ENCODE results near the gene ADM.

The ADM gene

DNA sequence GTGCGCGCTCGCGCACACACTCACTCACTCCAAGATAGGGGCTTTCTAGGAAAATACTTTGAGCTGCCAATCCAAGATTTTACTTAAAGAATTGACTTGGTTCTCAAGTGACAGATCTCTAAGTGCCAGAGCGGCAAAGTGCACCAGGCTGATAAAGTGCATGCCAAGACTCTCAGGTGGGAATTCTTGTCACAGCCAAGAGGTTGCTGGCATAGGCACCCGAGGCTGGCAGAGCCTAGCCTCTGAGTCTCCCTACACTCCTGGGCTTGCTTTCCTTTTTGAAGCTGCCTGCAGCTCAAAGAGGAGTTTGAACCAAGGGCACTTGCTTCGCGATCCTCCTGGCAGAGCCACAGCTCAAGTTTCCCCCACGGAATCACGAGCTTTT is 2.5 kb upstream of the ADM start:
- H3K36me3 Mint-ChIP-seq (ENCODE audit: low read depth), result no peaks in the 10 kb centered on the region
- H3K27me3 Mint-ChIP-seq, result peaks cover 58% of the 10 kb centered on the region
- no peak overlapping the region for H3K27ac Mint-ChIP-seq
- ATAC-seq, result no peak
- DNase-seq, result no peak
- peak overlapping the region; percentile 89 for H3K4me3 Mint-ChIP-seq
- peaks cover 57% of the 10 kb centered on the region for H3K4me1 Mint-ChIP-seq
- H3K9me3 Mint-ChIP-seq, result no peaks in the 10 kb centered on the region

DNA sequence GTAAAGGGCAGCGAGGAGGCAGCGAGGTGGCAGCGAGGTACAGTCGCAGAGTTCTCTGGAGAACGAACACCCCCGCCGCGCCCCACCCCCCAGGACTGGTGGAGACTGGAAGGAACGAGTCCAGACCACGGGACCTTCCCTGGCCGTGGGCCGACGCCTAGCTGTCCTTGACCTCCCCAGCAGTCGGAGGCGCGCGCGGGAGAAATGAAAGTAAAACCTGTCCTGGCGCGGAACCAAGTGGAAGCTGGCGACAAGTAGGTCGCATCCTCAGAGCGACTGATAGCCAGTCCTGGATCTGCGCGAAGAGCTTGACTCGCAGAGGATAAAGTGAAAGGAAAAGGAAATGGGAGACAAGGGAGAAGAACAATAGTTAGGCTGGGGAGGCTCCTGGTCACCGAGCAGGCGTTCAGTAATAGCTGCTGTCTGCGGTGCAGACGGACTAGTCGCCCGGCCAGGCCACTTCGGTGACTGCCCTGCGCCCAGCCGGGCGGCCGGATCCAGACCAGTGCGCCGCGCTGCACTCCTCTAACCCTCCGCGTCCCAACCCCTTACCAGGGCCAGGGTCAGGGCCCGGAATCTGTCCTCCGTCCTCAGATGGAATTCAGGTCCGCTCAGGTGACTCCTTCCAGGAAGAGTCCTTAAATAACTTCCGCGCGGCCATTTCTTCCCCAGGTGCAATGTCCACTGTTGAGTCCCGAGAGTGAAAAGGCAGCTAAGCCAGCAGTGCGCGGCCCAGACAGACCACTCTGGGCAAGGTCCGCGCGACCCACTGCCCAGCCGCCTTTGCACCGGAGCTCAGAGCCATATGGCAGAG is 1.9 kb upstream of the ADM start:
- Mint-ChIP-seq H3K4me3 (peak overlapping the region; percentile 89), H3K36me3 (ENCODE audit: low read depth) (no peaks in the 10 kb centered on the region), H3K4me1 (peaks cover 57% of the 10 kb centered on the region), H3K27ac (peak overlapping the region; percentile 43), H3K27me3 (peaks cover 55% of the 10 kb centered on the region), H3K9me3 (no peaks in the 10 kb centered on the region)
- ATAC-seq (no peak), DNase-seq (peak; percentile 63)

- peaks cover 60% of the 10 kb centered on the region for H3K27me3 Mint-ChIP-seq
- H3K36me3 Mint-ChIP-seq (ENCODE audit: low read depth), result no peaks in the 10 kb centered on the region
- DNase-seq (no peak), ATAC-seq (no peak)
- H3K4me3 Mint-ChIP-seq, result peak overlapping the region; percentile 89
- H3K4me1 Mint-ChIP-seq, result peaks cover 58% of the 10 kb centered on the region
- no peaks in the 10 kb centered on the region for H3K9me3 Mint-ChIP-seq
- H3K27ac Mint-ChIP-seq, result peak overlapping the region; percentile 43
Measured at GRCh38 chr11:10303558-10304363, 1.1 kb upstream of the ADM start.

DNA sequence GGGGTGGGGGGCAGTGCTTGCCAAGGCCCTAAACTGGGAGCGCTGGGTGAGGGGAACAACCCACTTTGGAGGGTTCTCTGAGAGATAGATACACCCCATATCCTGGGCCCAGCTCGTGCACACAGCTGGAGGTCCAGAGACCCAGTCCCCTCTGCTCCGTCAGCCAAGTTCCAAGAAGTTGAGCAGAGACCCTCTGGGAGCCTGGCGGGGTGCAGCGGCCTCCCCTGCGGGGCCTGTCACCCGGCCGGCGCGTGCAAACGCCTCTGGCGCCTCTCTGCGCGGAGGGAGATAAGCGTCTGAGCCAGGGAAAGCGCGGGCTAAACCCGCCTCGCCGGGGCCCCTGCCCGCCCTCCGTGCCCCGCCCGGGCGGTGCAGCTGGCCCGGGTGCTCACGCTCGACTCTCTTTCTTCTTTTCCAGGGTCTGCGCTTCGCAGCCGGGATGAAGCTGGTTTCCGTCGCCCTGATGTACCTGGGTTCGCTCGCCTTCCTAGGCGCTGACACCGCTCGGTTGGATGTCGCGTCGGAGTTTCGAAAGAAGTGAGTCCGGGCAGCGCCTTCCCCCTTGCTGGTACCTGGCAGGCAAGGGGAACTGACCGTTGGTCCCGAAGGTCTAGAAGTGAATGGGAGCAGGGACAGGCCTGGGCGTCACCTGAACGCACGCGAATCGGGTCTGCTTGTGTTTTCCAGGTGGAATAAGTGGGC is 540 bp downstream of the ADM start:
- no peaks in the 10 kb centered on the region for H3K36me3 Mint-ChIP-seq (ENCODE audit: low read depth)
- peaks cover 69% of the 10 kb centered on the region for H3K4me1 Mint-ChIP-seq
- H3K27ac Mint-ChIP-seq, result peak overlapping the region; percentile 22
- DNase-seq (peak; percentile 44), ATAC-seq (no peak)
- peak overlapping the region; percentile 89 for H3K4me3 Mint-ChIP-seq
- peaks cover 65% of the 10 kb centered on the region for H3K27me3 Mint-ChIP-seq
- no peaks in the 10 kb centered on the region for H3K9me3 Mint-ChIP-seq

DNA sequence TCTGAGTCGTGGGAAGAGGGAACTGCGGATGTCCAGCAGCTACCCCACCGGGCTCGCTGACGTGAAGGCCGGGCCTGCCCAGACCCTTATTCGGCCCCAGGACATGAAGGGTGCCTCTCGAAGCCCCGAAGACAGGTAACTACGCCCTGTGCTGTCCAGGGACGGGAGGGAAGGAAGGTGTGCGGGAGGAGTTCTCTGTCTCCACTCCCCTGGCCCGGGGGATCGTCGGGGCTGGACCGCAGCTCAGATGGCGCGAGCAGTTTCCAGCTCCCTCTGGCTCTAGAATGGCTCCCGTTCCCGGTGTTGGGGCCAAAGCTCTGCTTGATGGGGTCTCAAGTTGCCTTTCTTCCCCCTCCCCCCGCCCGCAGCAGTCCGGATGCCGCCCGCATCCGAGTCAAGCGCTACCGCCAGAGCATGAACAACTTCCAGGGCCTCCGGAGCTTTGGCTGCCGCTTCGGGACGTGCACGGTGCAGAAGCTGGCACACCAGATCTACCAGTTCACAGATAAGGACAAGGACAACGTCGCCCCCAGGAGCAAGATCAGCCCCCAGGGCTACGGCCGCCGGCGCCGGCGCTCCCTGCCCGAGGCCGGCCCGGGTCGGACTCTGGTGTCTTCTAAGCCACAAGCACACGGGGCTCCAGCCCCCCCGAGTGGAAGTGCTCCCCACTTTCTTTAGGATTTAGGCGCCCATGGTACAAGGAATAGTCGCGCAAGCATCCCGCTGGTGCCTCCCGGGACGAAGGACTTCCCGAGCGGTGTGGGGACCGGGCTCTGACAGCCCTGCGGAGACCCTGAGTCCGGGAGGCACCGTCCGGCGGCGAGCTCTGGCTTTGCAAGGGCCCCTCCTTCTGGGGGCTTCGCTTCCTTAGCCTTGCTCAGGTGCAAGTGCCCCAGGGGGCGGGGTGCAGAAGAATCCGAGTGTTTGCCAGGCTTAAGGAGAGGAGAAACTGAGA is 1.4 kb downstream of the ADM start:
- H3K4me3 Mint-ChIP-seq, result peak overlapping the region; percentile 68
- H3K4me1 Mint-ChIP-seq, result peaks cover 71% of the 10 kb centered on the region
- H3K27ac Mint-ChIP-seq, result peak overlapping the region; percentile 22
- H3K9me3 Mint-ChIP-seq, result no peaks in the 10 kb centered on the region
- H3K27me3 Mint-ChIP-seq, result peaks cover 60% of the 10 kb centered on the region
- no peaks in the 10 kb centered on the region for H3K36me3 Mint-ChIP-seq (ENCODE audit: low read depth)
- DNase-seq (no peak), ATAC-seq (no peak)

GRCh38 chr11:10307022-10307399 is 2.1 kb downstream of the ADM start:
- DNase-seq (no peak), ATAC-seq (no peak)
- H3K36me3 Mint-ChIP-seq (ENCODE audit: low read depth), result no peaks in the 10 kb centered on the region
- H3K27me3 Mint-ChIP-seq, result peaks cover 55% of the 10 kb centered on the region
- peak overlapping the region; percentile 19 for H3K27ac Mint-ChIP-seq
- peaks cover 71% of the 10 kb centered on the region for H3K4me1 Mint-ChIP-seq
- no peaks in the 10 kb centered on the region for H3K9me3 Mint-ChIP-seq
- peak overlapping the region; percentile 68 for H3K4me3 Mint-ChIP-seq

DNA sequence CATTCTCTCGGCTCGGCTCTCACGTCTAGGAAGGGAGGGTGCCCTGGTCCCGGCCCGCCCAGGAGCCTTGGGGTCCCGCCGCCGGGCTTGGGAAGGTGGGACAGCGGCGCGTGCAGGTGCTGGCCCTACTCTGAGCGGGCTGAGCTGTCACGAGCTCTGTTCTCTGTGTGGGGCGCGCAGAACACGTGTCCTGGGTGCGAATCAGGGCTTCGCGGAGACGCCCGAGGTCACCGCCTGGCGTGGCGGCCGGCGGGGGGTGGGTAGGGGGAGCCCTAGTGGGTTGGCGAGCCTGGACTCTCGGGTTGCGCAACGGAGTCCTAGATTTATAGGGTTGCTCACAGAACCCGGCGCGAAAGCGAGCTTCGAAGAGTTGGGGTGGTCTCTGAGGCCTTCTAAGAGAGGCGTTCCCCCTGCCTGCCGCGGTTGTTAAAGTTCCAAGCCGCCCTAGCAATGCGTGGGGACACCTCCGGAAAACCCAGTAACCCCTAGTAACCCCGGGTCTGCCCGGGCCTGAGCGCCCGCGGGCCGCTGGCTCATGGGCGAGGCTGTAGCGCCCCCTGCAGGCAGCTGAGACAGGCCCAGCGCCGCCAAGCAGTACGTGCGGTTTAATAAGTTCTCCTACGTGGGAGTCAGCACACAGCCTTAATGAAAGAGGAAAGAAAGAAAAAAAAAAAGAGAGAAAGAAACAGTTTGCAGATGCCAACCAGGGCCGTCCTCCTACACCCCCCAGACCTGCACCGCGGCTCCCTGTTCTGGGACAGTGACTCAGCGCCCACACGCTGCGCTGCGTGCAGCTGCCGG is 2.7 kb downstream of the ADM start:
- DNase-seq, result peak; percentile 90
- Mint-ChIP-seq H3K36me3 (ENCODE audit: low read depth) (no peaks in the 10 kb centered on the region), H3K27ac (peak overlapping the region; percentile 91), H3K4me1 (peaks cover 71% of the 10 kb centered on the region), H3K27me3 (peaks cover 56% of the 10 kb centered on the region), H3K4me3 (peak overlapping the region; percentile 68), H3K9me3 (no peaks in the 10 kb centered on the region)
- peak; percentile 76 for ATAC-seq

DNA sequence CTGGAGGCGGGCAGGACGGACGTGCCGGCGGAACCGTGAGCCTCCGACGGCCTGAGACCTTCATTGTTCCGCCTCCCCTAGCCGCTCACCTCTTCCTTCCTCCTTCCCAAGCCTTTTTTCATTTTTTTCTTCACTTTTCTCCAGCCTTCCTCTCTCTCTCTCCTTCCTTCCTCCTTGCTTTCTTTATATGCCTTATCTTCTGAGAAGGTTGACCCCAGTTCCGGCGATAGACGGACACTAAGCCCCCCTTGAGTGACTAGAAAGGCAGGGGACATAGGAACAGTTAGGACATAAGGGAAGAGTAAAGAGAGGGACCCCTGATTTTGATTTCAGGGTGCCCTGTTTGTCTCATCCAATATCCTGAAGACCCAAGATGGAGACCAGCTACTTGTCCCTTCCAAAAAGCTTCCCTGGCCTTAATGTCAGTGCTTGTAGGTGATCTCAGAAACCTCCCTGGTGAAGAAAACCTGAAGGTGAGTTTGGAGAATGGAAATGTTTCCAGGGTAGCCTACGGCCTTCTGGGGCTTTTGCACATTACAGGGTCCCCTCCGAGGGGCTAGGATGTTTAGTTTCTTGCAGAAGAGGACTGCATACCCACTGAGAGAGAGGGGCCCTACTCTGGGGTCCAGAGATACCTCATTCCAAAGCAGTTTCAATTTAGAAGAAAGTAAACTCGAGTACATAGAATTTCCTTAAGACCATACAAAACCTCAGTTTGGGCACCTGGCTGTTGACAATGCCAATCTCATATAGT is 3.5 kb downstream of the ADM start:
- no peaks in the 10 kb centered on the region for H3K9me3 Mint-ChIP-seq

DNA sequence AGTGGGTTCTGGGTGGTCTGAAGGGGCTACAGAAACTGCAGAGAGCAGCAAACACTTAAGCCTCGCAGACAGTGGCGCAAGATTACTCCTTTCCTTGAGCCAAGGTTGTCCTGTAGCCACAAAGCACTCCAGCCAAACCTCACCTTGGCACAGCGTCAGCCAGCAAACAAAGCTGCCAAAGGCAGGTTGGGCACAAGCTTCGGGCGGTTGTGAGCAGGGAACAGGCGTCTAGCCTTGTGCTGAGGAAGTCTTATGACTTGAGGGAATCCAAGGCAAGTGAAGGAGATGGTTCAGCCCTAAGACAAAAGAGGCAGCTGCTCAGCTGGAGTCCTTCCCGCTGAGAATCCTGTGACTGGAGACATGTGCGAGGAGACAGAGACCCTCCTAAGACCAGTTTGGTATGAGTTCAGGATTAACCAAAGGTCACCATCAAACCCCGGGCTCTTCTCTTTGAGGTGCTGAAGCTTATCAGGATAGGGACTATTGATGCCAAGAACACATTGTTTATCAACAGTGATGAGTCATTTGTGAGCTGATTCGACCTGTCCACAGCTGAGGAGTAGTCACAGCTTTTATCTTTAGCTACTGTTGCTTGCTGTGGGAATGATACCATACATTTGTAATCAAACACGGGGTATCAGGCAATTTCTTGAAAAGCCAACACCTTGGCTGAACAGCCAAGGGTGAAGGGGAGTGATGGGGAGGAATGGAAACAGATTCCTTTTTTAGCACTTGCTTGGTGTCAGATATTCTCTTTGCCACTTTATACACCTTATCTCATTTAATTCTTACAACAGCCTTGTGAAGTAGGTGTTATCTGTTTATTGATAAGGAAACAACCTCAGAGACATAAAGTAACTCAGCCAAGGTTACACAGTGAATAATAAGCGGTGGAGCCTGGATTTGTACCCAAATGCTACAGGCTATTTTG is 4.6 kb downstream of the ADM start:
- peaks cover 45% of the 10 kb centered on the region for H3K27me3 Mint-ChIP-seq
- DNase-seq (no peak), ATAC-seq (peak; percentile 11)
- H3K27ac Mint-ChIP-seq, result no peak overlapping the region
- no peaks in the 10 kb centered on the region for H3K9me3 Mint-ChIP-seq
- H3K36me3 Mint-ChIP-seq (ENCODE audit: low read depth), result no peaks in the 10 kb centered on the region
- H3K4me3 Mint-ChIP-seq, result peak overlapping the region; percentile 68
- peaks cover 54% of the 10 kb centered on the region for H3K4me1 Mint-ChIP-seq

More for the DNA sequence above, 3.5 kb downstream of the ADM start:
- Mint-ChIP-seq H3K4me3 (peak overlapping the region; percentile 68), H3K36me3 (ENCODE audit: low read depth) (no peaks in the 10 kb centered on the region), H3K27ac (peak overlapping the region; percentile 91), H3K4me1 (peaks cover 64% of the 10 kb centered on the region), H3K27me3 (peaks cover 53% of the 10 kb centered on the region)
- ATAC-seq (no peak), DNase-seq (no peak)

- ATAC-seq (no peak), DNase-seq (no peak)
- peak overlapping the region; percentile 60 for H3K27ac Mint-ChIP-seq
- H3K9me3 Mint-ChIP-seq, result no peaks in the 10 kb centered on the region
- H3K27me3 Mint-ChIP-seq, result peaks cover 40% of the 10 kb centered on the region
- H3K36me3 Mint-ChIP-seq (ENCODE audit: low read depth), result no peaks in the 10 kb centered on the region
- peaks cover 49% of the 10 kb centered on the region for H3K4me1 Mint-ChIP-seq
- no peak overlapping the region for H3K4me3 Mint-ChIP-seq
Measured at GRCh38 chr11:10310301-10310841, 5.5 kb downstream of the ADM start.

DNA sequence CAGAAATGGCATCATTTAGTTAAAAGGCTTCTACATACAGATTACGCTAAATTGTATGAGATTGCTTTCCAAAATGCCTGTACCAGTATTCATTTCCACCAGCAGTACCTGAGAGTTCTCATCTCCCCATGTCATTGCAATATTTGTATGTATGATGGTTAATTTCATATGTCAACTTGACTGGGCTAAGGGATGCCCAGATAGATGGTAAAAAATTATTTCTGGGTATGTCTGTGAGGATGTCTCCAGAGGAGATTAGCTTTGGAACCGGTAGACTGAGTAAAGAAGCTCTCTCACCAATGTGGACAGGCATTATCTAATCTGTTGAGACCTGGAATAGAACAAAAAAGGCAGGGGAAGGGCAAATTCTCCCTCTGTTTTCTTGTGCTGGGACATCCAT is 6.9 kb downstream of the ADM start:
- Mint-ChIP-seq H3K36me3 (ENCODE audit: low read depth) (no peaks in the 10 kb centered on the region), H3K4me3 (no peak overlapping the region), H3K27ac (no peak overlapping the region), H3K9me3 (no peaks in the 10 kb centered on the region), H3K27me3 (peaks cover 30% of the 10 kb centered on the region), H3K4me1 (peaks cover 37% of the 10 kb centered on the region)
- ATAC-seq (no peak), DNase-seq (no peak)

Data from activated naive CD8-positive, alpha-beta T cell treated with anti-CD3 and anti-CD28 coated beads, Interleukin-2, amount 50 U/mL, for 24 hours (primary cell).